Brain pericyte (primary cell): Measurements from ENCODE around the gene RFX2.
"Not testable (repeated sequence)": the region's sequence is repeated elsewhere in the genome, so short reads cannot be mapped to it uniquely, and the experiment has no call there.

Source experiments
- DNase-seq: peaks from one replicate; pipeline ENCODE4 v3.0.0-alpha.2; 2012; ENCODE audit warnings: low read depth, low spot score

Gene RFX2

GRCh38 chr19:6012426-6013170 is 97.7 kb downstream of the RFX2 start:
- DNase-seq = no peak

- no peak for DNase-seq
Measured at GRCh38 chr19:6011794-6012193, 98.5 kb downstream of the RFX2 start.

GRCh38 chr19:6011206-6011605 is 99.1 kb downstream of the RFX2 start:
- no peak for DNase-seq

GRCh38 chr19:6010107-6010506 is 100.2 kb downstream of the RFX2 start:
- DNase-seq = no peak

GRCh38 chr19:6007866-6008265 is 102.4 kb downstream of the RFX2 start:
- DNase-seq = no peak

GRCh38 chr19:6006896-6007295 is 103.4 kb downstream of the RFX2 start:
- DNase-seq = no peak

- DNase-seq = not testable (repeated sequence)
Measured at GRCh38 chr19:6006070-6006446, 104.2 kb downstream of the RFX2 start.

- no peak for DNase-seq
Measured at GRCh38 chr19:6005321-6006069, 104.8 kb downstream of the RFX2 start.

- no peak for DNase-seq
Measured at GRCh38 chr19:6003976-6004375, 106.3 kb downstream of the RFX2 start.

- DNase-seq = no peak
Measured at GRCh38 chr19:6002591-6002990, 107.7 kb downstream of the RFX2 start.

GRCh38 chr19:6000228-6000847 is 110.0 kb downstream of the RFX2 start:
- DNase-seq = no peak

- no peak for DNase-seq
Measured at GRCh38 chr19:5999693-6000092, 110.6 kb downstream of the RFX2 start.

GRCh38 chr19:5997371-5997770 is 112.9 kb downstream of the RFX2 start:
- no peak for DNase-seq

- DNase-seq = no peak
Measured at GRCh38 chr19:5996623-5997320, 113.5 kb downstream of the RFX2 start.

- DNase-seq = no peak
Measured at GRCh38 chr19:5996102-5996501, 114.2 kb downstream of the RFX2 start.

GRCh38 chr19:5995606-5996005 is 114.7 kb downstream of the RFX2 start:
- no peak for DNase-seq

- no peak for DNase-seq
Measured at GRCh38 chr19:5994405-5995165, 115.7 kb downstream of the RFX2 start.

- DNase-seq = no peak
Measured at GRCh38 chr19:5993648-5994358, 116.5 kb downstream of the RFX2 start.

- DNase-seq = no peak
Measured at GRCh38 chr19:5993201-5993600, 117.1 kb downstream of the RFX2 start.

GRCh38 chr19:5992756-5993155 is 117.5 kb downstream of the RFX2 start:
- DNase-seq = no peak
